Fibroblast of skin of left biceps (primary cell): ENCODE data around the gene SAA1.
"Not testable (repeated sequence)": the region's sequence is repeated elsewhere in the genome, so short reads cannot be mapped to it uniquely, and the experiment has no call there.

Source experiments
- DNase-seq, 2 experiments: peaks; one replicate each; pipeline ENCODE4 v3.0.0-alpha.2; 2013; ENCODE audit warnings: low read depth in 2 of 2

The SAA1 gene

GRCh38 chr11:18259259-18259658, 6.8 kb upstream of the SAA1 start:
- DNase-seq, result no peak

GRCh38 chr11:18261721-18262120, 4.3 kb upstream of the SAA1 start:
- no peak for DNase-seq

- not testable (repeated sequence) for DNase-seq
Measured at GRCh38 chr11:18262681-18263350, 3.2 kb upstream of the SAA1 start.

GRCh38 chr11:18264035-18264434, 2.0 kb upstream of the SAA1 start:
- no peak for DNase-seq

- no peak for DNase-seq
Measured at GRCh38 chr11:18264677-18265555, 1.1 kb upstream of the SAA1 start.

GRCh38 chr11:18267335-18268133, 1.5 kb downstream of the SAA1 start:
- not testable (repeated sequence) for DNase-seq

- not testable (repeated sequence) for DNase-seq
Measured at GRCh38 chr11:18269252-18269651, 3.2 kb downstream of the SAA1 start.

GRCh38 chr11:18270102-18270501, 4.0 kb downstream of the SAA1 start:
- DNase-seq, result no peak

GRCh38 chr11:18271206-18271605, 5.1 kb downstream of the SAA1 start:
- DNase-seq, result no peak

GRCh38 chr11:18277565-18278271, 11.7 kb downstream of the SAA1 start:
- DNase-seq, result no peak

- DNase-seq, result no peak
Measured at GRCh38 chr11:18280438-18281045, 14.5 kb downstream of the SAA1 start.

GRCh38 chr11:18282626-18283025, 16.6 kb downstream of the SAA1 start:
- no peak for DNase-seq

GRCh38 chr11:18285841-18286240, 19.8 kb downstream of the SAA1 start:
- DNase-seq, result no peak

GRCh38 chr11:18288911-18289310, 22.8 kb downstream of the SAA1 start:
- DNase-seq, result no peak

- no peak for DNase-seq
Measured at GRCh38 chr11:18294862-18295261, 28.8 kb downstream of the SAA1 start.

- DNase-seq, result no peak
Measured at GRCh38 chr11:18295316-18295715, 29.3 kb downstream of the SAA1 start.

- DNase-seq, result no peak
Measured at GRCh38 chr11:18299721-18300120, 33.7 kb downstream of the SAA1 start.

- no peak for DNase-seq
Measured at GRCh38 chr11:18304745-18305144, 38.7 kb downstream of the SAA1 start.

GRCh38 chr11:18307461-18308139, 41.5 kb downstream of the SAA1 start:
- no peak for DNase-seq

- no peak for DNase-seq
Measured at GRCh38 chr11:18308242-18308641, 42.2 kb downstream of the SAA1 start.

- no peak for DNase-seq
Measured at GRCh38 chr11:18309691-18310090, 43.6 kb downstream of the SAA1 start.
